ENCODE measurements around the gene LYST.

GRCh38 chr1:235859789-235860188, 6.9 kb downstream of the LYST start:
- TF ChIP-seq CTCF (IDR thresholded peaks at IDR 0.05; ENCODE audit: insufficient read depth, low read length, poor library complexity, severe bottlenecking): no peak
- no peak for TF ChIP-seq EZH2phosphoT487 (conservative IDR thresholded peaks at IDR 0.05; ENCODE audit: low read length)
